H9 (cell line): ENCODE measurements around the gene INTS6. TPM values are rescaled to one million over a fixed set of nuclear protein-coding genes. Genes with fewer than 3 reads are reported as not detected.

Experiments used
- DNase-seq: peaks from one replicate; pipeline ENCODE4 v3.0.0-alpha.2; 2017
- H2AFZ ChIP-seq: one replicate; pipeline ENCODE4 v1.6.1; 2013; ENCODE audit warnings: mild to moderate bottlenecking, low read length, control low read depth, moderate library complexity
- H2AK5ac ChIP-seq: 2 replicates; pipeline ENCODE4 v1.6.1; 2013; ENCODE audit warnings: low read length, control low read depth, mixed read lengths; ENCODE audit not compliant: insufficient read length
- H2BK120ac ChIP-seq: one replicate; pipeline ENCODE4 v1.6.1; 2013; ENCODE audit warnings: low read depth, mild to moderate bottlenecking, low read length, control low read depth, inconsistent platforms; ENCODE audit not compliant: poor library complexity, severe bottlenecking
- H2BK12ac ChIP-seq: 2 replicates; pipeline ENCODE4 v1.6.1; 2013; ENCODE audit warnings: low read length, control low read depth, mixed read lengths, low read depth; ENCODE audit not compliant: insufficient read length
- H2BK15ac ChIP-seq: 2 replicates; pipeline ENCODE4 v1.6.1; 2013; ENCODE audit warnings: low read depth, low read length, control low read depth
- H2BK20ac ChIP-seq: one replicate; pipeline ENCODE4 v1.6.1; 2013; ENCODE audit warnings: low read depth, mild to moderate bottlenecking, low read length, control low read depth, inconsistent platforms; ENCODE audit not compliant: poor library complexity, severe bottlenecking
- H2BK5ac ChIP-seq: 2 replicates; pipeline ENCODE4 v1.6.1; 2013; ENCODE audit warnings: low read length, control low read depth, mixed read lengths; ENCODE audit not compliant: insufficient read length
- H3K14ac ChIP-seq: 2 replicates; pipeline ENCODE4 v1.6.1; 2013; ENCODE audit warnings: low read length, control low read depth; ENCODE audit not compliant: insufficient read depth
- H3K18ac ChIP-seq: 2 replicates; pipeline ENCODE4 v1.6.1; 2013; ENCODE audit warnings: low read depth, mild to moderate bottlenecking, mixed read lengths, low read length, control low read depth; ENCODE audit not compliant: insufficient read length
- H3K23ac ChIP-seq: 2 replicates; pipeline ENCODE4 v1.6.1; 2013; ENCODE audit warnings: low read length, control low read depth, mixed read lengths, low read depth; ENCODE audit not compliant: insufficient read length
- H3K23me2 ChIP-seq: 2 replicates; pipeline ENCODE4 v1.6.1; 2013; ENCODE audit warnings: low read depth, mild to moderate bottlenecking, mixed read lengths, low read length, control low read depth; ENCODE audit not compliant: insufficient read length, poor library complexity, severe bottlenecking
- H3K27ac ChIP-seq: 2 replicates; pipeline ENCODE4 v1.5.1; 2013; ENCODE audit warnings: low read length, control low read depth, mixed read lengths, low read depth; ENCODE audit not compliant: insufficient read length
- H3K27me3 ChIP-seq: 2 replicates; pipeline ENCODE4 v1.6.1; 2013; ENCODE audit warnings: low read length, control low read depth, inconsistent platforms; ENCODE audit not compliant: insufficient read depth
- H3K4ac ChIP-seq: 2 replicates; pipeline ENCODE4 v1.6.1; 2013; ENCODE audit warnings: low read depth, mild to moderate bottlenecking, control low read depth, inconsistent platforms, low read length, moderate library complexity
- H3K4me1 ChIP-seq: 2 replicates; pipeline ENCODE4 v1.6.1; 2013; ENCODE audit warnings: low read length, control low read depth, inconsistent platforms; ENCODE audit not compliant: insufficient read depth
- H3K4me2 ChIP-seq: 2 replicates; pipeline ENCODE4 v1.6.1; 2013; ENCODE audit warnings: low read length, control low read depth, mixed read lengths; ENCODE audit not compliant: insufficient read length, insufficient read depth
- H3K56ac ChIP-seq: 2 replicates; pipeline ENCODE4 v1.6.1; 2013; ENCODE audit warnings: low read depth, mild to moderate bottlenecking, mixed read lengths, low read length, control low read depth; ENCODE audit not compliant: insufficient read length
- H3K79me1 ChIP-seq: 2 replicates; pipeline ENCODE4 v1.6.1; 2013; ENCODE audit warnings: low read depth, mild to moderate bottlenecking, moderate library complexity, low read length, control low read depth, inconsistent platforms; ENCODE audit not compliant: insufficient read depth, poor library complexity, severe bottlenecking
- H3K79me2 ChIP-seq: 2 replicates; pipeline ENCODE4 v1.6.1; 2013; ENCODE audit warnings: low read length, control low read depth, inconsistent platforms; ENCODE audit not compliant: insufficient read depth
- H3K9ac ChIP-seq: 2 replicates; pipeline ENCODE4 v1.6.1; 2013; ENCODE audit warnings: low read length, control low read depth, mixed read lengths; ENCODE audit not compliant: insufficient read length; ENCODE audit errors: extremely low read depth
- H3K9me3 ChIP-seq: one replicate; pipeline ENCODE4 v1.6.1; 2013; ENCODE audit warnings: low read depth, low read length, inconsistent platforms; ENCODE audit not compliant: control insufficient read depth
- H3T11ph ChIP-seq: one replicate; pipeline ENCODE4 v1.6.1; 2013; ENCODE audit warnings: mild to moderate bottlenecking, low read length, control low read depth, inconsistent platforms
- H4K20me1 ChIP-seq: one replicate; pipeline ENCODE4 v1.6.1; 2013; ENCODE audit not compliant: control insufficient read depth, insufficient read length, insufficient read depth
- H4K5ac ChIP-seq: 2 replicates; pipeline ENCODE4 v1.6.1; 2013; ENCODE audit warnings: low read depth, mild to moderate bottlenecking, mixed read lengths, low read length, control low read depth; ENCODE audit not compliant: insufficient read length
- H4K8ac ChIP-seq: replicated peaks from 2 replicates; pipeline ENCODE4 v1.6.1; 2013; ENCODE audit warnings: low read length, control low read depth, mixed read lengths, low read depth; ENCODE audit not compliant: insufficient read length
- H4K91ac ChIP-seq: 2 replicates; pipeline ENCODE4 v1.6.1; 2013; ENCODE audit warnings: low read depth, mild to moderate bottlenecking, moderate library complexity, mixed read lengths, low read length, control low read depth; ENCODE audit not compliant: insufficient read length
- H3K27ac Mint-ChIP-seq, 3 experiments: 2 replicates in 2 of 3; 3 replicates in 1 of 3; pipeline ENCODE4 v1.8.0; 2020 to 2021; ENCODE audit warnings: mixed read lengths in 3 of 3, mild to moderate bottlenecking in 1 of 3, moderate library complexity in 1 of 3
- H3K27me3 Mint-ChIP-seq: 2 replicates; pipeline ENCODE4 v1.8.0; 2021; ENCODE audit warnings: low read depth, mild to moderate bottlenecking, moderate library complexity, mixed read lengths
- H3K36me3 Mint-ChIP-seq, 3 experiments: 2 replicates in 2 of 3; 3 replicates in 1 of 3; pipeline ENCODE4 v1.8.0; 2020 to 2021; ENCODE audit warnings: low read depth in 3 of 3, mixed read lengths in 3 of 3; ENCODE audit not compliant: insufficient read depth in 1 of 3
- H3K4me1 Mint-ChIP-seq, 2 experiments: 2 replicates each; pipeline ENCODE4 v1.8.0; 2020; ENCODE audit warnings: mixed read lengths in 2 of 2
- H3K4me3 Mint-ChIP-seq, 2 experiments: 2 replicates in 1 of 2; 3 replicates in 1 of 2; pipeline ENCODE4 v1.8.0; 2020 to 2021; ENCODE audit warnings: mild to moderate bottlenecking in 2 of 2, mixed read lengths in 2 of 2, moderate library complexity in 1 of 2
- H3K9me3 Mint-ChIP-seq, 2 experiments: 2 replicates in 1 of 2; 3 replicates in 1 of 2; pipeline ENCODE4 v1.8.0; 2020; ENCODE audit warnings: mild to moderate bottlenecking in 2 of 2, mixed read lengths in 2 of 2, moderate library complexity in 1 of 2
- WGBS: extraction: QIAGEN DNeasy Blood & Tissue Kit; methylation state at CpG from one replicate; pipeline ENCODE4 v1.1.7; 2013; ENCODE audit warnings: missing lambda C conversion rate, low lambda C conversion rate, mixed read lengths; ENCODE audit not compliant: insufficient read length; ENCODE audit errors: extremely low coverage; 5-methylcytosine and 5-hydroxymethylcytosine counted together
- total RNA-seq: library from RNA; stranded (reverse); gene quantifications from 2 replicates; pipeline ENCODE4 v1.2.1, GENCODE V29; 2021
- TF ChIP-seq, protein P1 (sequence below): fragments of 200-600 bp; sonication (generic); conservative IDR thresholded peaks from 3 replicates; pipeline ENCODE4 v1.8.0; 2021; ENCODE audit warnings: antibody characterized with exemption, mild to moderate bottlenecking

INTS6 gene
- total RNA-seq, 1 experiment from 2014 or later, result 61.2 TPM

DNA sequence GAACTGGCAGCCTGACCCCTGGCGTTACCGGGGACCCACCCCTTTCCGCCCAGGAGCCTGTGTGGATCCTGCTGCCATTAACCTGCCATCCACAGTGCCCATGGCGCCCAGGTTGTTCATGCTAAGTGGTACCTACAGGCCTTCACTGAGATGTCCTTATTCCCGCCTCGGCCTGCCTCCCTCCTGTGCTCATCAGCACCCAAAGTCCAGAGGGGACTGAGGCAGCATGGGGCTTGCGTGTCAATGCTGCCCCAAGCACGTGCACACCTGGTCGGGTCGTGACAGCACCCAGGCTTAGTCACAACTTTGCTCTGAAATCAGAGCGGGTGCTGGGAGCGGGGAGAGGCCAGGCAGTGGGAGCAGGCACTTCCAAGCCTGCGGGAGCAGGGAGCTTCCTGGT, 3.7 kb upstream of the INTS6 start:
- no peak overlapping the region for H4K8ac ChIP-seq
- no peak overlapping the region for H2BK120ac ChIP-seq
- H2BK15ac ChIP-seq, result no peak overlapping the region
- no peaks in the 10 kb centered on the region for H3K79me2 ChIP-seq
- H2BK5ac ChIP-seq, result no peak overlapping the region
- no peak overlapping the region for H3K23ac ChIP-seq
- Mint-ChIP-seq H3K36me3 (peaks cover 14 to 30% (median 27%) of the 10 kb centered on the region in 3 experiments), H3K4me3 (no peak overlapping the region), H3K27ac (no peak overlapping the region), H3K4me1 (peaks cover 7 to 8% of the 10 kb centered on the region in 2 experiments), H3K27me3 (no peaks in the 10 kb centered on the region), H3K9me3 (peaks cover 8 to 10% of the 10 kb centered on the region in 2 experiments; a peak in 4 of 5 replicates)
- H3K23me2 ChIP-seq, result peaks cover 5% of the 10 kb centered on the region
- no peak overlapping the region for H4K91ac ChIP-seq
- H3K56ac ChIP-seq, result no peak overlapping the region
- no peak overlapping the region for H2BK20ac ChIP-seq
- no CpG with 5 or more reads among the region's 13 CpGs for WGBS
- H3K18ac ChIP-seq, result no peak overlapping the region
- peaks cover 13% of the 10 kb centered on the region for H3K9me3 ChIP-seq
- no peak overlapping the region for H3K4ac ChIP-seq
- no peak overlapping the region for H3K4me2 ChIP-seq
- H2AK5ac ChIP-seq, result no peak overlapping the region
- no peak overlapping the region for H3K9ac ChIP-seq
- no peak overlapping the region for H3K27ac ChIP-seq
- no peaks in the 10 kb centered on the region for H3K4me1 ChIP-seq
- TF ChIP-seq, protein P1, sequence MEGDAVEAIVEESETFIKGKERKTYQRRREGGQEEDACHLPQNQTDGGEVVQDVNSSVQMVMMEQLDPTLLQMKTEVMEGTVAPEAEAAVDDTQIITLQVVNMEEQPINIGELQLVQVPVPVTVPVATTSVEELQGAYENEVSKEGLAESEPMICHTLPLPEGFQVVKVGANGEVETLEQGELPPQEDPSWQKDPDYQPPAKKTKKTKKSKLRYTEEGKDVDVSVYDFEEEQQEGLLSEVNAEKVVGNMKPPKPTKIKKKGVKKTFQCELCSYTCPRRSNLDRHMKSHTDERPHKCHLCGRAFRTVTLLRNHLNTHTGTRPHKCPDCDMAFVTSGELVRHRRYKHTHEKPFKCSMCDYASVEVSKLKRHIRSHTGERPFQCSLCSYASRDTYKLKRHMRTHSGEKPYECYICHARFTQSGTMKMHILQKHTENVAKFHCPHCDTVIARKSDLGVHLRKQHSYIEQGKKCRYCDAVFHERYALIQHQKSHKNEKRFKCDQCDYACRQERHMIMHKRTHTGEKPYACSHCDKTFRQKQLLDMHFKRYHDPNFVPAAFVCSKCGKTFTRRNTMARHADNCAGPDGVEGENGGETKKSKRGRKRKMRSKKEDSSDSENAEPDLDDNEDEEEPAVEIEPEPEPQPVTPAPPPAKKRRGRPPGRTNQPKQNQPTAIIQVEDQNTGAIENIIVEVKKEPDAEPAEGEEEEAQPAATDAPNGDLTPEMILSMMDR, result no peak
- H3K79me1 ChIP-seq, result no peaks in the 10 kb centered on the region
- no peak overlapping the region for H2AFZ ChIP-seq
- no peaks in the 10 kb centered on the region for H4K20me1 ChIP-seq
- no peak overlapping the region for H2BK12ac ChIP-seq
- H3T11ph ChIP-seq, result no peak overlapping the region
- no peak overlapping the region for H4K5ac ChIP-seq
- no peak for DNase-seq
- H3K27me3 ChIP-seq, result no peaks in the 10 kb centered on the region
- no peak overlapping the region for H3K14ac ChIP-seq
